Stimulated activated CD4-positive, alpha-beta T cell treated with anti-CD3 and anti-CD28 coated beads, Interleukin-12 subunit alpha, Interleukin-12 subunit beta, amount 100 ng/mL, for 4 hours (primary cell): ENCODE results near the gene KIAA1217.

ENCODE experiments used
- DNase-seq: peaks from one replicate; pipeline ENCODE4 v3.0.0-alpha.2; 2020

Gene KIAA1217

GRCh38 chr10:24251547-24251946 is 42.6 kb downstream of the KIAA1217 start:
- no peak for DNase-seq

DNA sequence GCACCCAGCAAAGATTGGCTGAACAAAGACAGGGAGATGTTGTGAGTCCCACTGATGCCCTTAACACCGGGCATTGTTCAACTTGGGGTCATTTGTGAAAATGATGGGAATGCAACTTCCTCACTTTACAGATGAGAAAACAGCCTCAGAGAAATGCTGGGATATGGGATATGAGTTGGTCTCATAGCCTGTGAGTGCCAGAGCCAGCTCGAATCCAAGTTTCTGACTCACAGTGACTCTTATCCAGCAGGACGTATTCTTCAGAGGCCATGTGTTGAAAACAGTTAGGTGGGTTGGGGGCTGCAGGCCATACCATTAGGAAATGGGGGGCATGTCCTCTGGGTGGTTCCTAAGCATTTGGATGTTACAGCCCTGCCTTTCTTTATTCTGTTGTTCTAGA is 45.2 kb downstream of the KIAA1217 start:
- DNase-seq = no peak

DNA sequence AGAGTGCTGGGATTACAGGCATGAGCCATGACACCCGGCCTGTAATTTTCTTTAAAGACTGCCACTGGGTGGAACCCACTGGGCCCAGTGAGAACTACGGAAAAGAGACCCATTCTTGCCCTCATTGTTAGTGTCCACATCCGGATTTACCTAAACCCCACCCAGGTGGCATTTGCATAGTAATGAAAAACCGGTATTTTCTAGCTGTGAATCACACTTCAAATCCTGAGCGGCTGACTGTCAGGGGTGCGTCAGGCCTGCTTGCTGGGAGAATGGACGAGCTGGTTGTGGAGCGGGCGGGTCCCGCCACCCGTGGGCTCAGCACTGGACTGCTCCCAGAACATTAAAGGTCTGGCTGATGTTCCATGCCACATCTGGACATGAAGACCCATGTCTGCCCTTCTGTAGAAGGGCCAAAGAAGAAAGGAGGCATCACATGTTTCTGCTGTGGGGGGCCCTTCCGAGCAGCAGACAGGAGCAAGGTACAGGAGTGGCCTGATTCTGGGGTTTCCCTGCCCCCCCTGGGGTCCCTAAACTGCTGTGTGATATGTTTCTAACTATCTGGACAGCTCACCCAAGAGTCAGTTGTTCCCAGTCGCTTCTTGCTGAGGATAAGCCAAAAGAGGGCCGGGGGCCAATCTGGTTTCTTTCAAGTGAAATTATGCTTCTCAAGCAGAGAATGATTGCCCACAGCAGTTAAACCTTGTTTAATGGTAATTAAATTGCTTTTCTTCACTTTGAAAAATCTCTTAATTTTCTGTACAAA is 46.4 kb downstream of the KIAA1217 start:
- no peak for DNase-seq

DNA sequence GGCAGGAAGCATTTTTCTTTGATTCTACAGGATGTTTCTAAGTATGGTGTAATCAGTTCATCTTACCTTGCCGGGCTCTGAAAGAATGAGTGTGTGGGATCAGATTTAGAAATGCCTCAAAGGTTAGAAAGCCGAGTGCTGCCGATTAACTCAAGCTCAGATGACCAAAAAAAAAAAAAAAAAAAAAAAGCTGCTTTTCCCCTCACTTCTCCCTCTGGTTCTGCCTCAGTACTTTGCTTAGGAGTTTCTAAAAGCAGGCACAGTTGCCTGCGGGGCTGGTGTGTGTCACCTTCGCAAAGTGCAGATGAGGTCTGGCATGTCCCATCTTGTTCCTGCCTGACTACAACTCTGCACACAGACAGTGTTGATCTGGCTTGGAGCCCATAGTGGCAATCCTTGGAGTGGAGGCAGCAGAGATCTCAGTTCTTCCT is 47.0 kb downstream of the KIAA1217 start:
- DNase-seq = no peak

- DNase-seq = no peak
Measured at GRCh38 chr10:24256619-24257107, 47.7 kb downstream of the KIAA1217 start.

DNA sequence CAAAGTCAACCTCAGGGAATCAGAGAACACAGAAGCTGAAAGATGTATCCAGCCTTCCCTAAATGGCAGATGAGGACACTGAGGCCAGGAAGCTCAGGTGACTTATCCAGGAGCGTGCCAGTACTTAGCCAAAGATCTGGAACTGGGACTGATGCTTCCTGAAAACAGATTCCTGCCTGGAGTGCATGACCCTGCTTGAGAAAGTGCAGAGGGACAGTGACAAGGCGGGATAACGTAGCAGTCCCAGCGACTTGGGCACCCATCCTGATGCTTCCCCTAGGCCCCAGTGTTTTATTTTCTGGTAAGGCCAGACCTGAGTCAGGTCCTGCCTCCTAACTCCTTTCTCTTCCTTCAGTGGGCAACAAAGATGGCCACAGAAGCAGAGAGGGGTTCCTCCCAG is 48.6 kb downstream of the KIAA1217 start:
- no peak for DNase-seq

GRCh38 chr10:24259365-24260130 is 50.6 kb downstream of the KIAA1217 start:
- no peak for DNase-seq

DNA sequence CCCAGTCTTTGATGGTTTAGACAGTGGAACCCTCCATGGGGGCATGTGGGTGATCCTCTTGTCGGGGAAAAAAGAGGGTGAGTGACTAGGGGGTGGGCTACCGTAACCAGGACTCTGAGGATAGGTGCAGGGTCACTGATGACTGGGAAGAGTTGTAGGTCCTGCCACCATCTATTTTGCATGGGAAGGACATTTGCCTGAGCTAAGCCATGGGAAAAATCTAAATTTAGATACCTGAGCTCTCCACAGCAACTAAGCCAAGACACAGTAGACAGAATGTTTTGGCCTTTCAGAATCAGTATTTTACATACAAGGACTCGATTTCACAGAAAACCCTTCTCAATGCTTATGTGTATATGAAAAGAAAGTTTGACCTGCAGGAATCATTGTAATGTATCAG is 52.7 kb downstream of the KIAA1217 start:
- no peak for DNase-seq

GRCh38 chr10:24262929-24263590 is 54.1 kb downstream of the KIAA1217 start:
- no peak for DNase-seq

GRCh38 chr10:24269476-24269875 is 60.5 kb downstream of the KIAA1217 start:
- DNase-seq = no peak

GRCh38 chr10:24272374-24272773 is 63.4 kb downstream of the KIAA1217 start:
- DNase-seq = no peak

DNA sequence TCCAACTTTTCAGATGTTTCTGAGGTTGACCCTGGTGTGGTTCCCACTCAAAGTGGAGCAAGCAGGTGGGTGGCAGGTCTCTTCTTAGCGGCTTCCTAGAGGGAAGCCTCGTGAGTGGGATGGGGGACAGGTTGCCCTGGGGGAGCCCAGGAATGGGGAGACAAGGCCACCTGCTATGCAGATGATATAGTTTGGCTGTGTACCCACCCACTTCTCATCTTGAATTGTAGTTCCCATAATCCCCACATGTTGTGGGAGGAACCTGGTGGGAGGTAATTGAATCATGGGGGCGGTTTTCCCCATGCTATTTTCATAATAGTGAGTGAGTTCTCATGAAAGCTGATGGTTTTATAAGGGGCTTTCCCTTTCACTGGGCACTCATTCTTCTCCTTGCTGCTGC is 68.3 kb downstream of the KIAA1217 start:
- DNase-seq = no peak

GRCh38 chr10:24277771-24278170 is 68.8 kb downstream of the KIAA1217 start:
- no peak for DNase-seq

DNA sequence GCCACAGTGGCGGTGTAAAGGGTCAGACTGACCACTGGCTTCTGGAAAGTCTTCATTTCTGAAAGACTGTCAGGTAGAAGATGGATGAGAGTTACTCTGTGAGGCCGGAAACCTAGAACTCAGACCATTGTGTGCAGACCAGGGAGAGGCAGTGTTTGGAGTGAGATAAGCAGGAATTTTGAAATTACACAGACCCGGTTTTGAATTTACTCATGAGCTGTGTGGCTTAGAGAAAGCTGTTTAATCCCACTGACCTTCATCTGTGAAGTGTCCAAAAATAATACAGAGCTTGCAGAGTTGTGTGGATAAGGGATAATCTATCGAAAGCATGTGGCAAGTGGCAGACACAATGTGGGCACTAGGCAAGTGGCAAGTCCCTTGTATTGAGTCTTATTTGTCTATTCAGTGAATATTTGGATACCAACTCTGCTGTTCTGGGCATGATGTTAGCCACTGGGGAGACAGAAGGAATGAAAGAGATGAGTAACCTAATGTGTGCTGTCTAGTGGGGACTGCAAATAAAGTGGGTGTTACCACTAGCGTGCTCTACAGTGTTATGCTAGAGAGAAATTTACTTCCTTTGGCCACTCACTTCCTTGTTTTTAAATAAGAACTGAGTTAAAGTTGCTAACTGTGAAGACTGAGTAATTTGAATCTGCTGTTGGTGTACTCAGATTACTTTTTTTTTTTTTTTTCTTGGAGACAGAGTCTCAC is 69.4 kb downstream of the KIAA1217 start:
- DNase-seq = no peak

GRCh38 chr10:24279166-24279565 is 70.2 kb downstream of the KIAA1217 start:
- no peak for DNase-seq

- no peak for DNase-seq
Measured at GRCh38 chr10:24287559-24288195, 78.7 kb downstream of the KIAA1217 start.

GRCh38 chr10:24288581-24288980 is 79.6 kb downstream of the KIAA1217 start:
- DNase-seq = no peak

DNA sequence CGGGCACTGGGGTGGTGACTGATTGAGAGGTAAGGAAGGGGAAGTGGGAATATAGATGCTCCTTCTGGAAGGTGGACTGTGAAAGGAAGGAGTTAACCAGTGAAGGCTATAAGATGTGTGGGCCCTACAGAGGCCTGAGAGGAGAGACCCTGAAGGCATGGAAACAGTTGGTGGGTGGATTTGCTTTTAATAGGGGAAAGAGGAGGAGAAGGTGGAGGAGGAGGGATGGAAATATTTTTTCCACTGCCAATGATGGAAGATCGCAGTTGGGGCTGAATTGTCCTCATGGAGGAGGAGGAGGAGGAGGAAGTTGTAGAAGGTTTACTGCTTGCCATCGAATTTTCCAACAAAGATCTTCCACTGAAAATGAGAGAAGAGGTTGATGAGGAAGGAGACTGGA is 80.3 kb downstream of the KIAA1217 start:
- no peak for DNase-seq

- DNase-seq = no peak
Measured at GRCh38 chr10:24292304-24293293, 83.7 kb downstream of the KIAA1217 start.

GRCh38 chr10:24299578-24300260 is 90.8 kb downstream of the KIAA1217 start:
- DNase-seq = no peak
